ENCODE results near the gene PRUNE1.

Gene PRUNE1

DNA sequence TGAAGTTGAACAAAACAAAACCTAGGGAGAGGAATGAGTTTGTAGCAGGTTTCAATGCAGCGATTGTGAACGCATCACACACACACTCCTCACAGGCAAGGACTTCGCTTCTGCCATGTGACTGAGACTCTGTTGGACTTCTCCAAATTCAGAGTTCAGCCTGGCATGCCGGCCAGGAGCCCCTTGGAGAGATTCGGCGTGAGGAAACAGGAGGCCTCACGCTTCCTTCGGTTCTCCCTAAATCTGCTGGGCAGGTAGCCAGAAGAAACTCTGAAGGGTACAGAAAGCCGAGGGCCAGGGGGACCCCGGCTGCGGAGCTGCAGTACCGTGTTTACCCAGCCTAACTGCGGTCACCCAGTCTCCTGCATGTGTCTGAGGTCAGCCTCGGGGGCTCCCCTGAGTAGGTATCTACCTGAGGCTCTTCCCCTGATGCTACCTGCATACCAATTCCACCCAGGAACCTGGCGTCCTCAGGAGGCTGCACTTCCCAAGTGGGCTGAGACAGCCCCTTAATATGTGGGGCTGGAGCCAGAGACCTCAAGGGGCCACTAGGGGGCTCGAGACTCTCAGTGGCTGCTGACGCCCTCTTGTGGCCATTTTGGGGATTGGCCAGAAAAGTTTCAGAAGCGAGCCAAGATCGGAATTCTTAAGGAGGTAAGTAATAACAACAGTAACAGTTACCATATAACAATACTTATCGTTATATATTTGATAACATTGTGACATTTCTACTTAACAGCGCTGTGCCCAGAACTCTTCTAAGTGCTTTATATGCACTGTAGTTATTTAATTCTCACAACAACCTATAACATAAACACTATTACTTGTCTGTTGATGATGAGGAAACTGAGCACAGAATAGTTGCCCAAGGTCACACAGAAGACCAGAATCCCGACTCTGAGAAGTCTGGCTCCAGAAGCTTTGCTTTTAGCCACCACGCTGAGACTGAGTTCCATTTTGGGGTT lies 28.9 kb upstream of the PRUNE1 start:
- peak; percentile 91 for DNase-seq

DNA sequence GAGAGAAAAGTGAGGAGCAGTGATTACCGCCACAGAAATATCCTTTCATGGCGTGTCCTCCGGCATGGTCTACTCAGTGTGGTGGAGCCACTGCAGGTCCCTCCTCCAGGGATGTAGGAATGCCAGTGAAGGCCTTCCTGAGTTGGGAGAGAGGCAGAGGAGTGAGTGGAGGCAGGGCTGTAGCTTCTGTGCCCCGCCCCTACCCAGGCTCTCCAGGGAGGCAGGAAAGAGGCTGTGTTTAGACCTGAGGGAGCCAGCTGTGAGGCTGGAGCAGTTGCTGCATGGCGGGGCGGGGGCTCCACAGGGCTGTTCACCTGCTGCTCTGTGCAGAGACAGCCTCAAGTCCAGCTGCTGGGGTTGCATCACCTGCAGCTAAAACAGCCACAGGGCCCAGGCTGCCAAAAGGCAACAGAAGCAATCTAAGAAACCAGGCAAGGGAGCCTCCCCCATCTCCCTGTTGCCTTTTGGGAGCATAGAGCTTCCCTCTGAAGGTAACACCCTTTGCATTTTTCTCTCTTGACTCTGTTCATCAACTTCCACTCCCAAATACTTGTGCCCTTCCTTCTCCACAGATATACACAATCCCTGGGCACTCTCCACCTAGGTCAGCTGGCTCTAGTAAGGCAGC lies 27.0 kb upstream of the PRUNE1 start:
- no peak for DNase-seq

DNA sequence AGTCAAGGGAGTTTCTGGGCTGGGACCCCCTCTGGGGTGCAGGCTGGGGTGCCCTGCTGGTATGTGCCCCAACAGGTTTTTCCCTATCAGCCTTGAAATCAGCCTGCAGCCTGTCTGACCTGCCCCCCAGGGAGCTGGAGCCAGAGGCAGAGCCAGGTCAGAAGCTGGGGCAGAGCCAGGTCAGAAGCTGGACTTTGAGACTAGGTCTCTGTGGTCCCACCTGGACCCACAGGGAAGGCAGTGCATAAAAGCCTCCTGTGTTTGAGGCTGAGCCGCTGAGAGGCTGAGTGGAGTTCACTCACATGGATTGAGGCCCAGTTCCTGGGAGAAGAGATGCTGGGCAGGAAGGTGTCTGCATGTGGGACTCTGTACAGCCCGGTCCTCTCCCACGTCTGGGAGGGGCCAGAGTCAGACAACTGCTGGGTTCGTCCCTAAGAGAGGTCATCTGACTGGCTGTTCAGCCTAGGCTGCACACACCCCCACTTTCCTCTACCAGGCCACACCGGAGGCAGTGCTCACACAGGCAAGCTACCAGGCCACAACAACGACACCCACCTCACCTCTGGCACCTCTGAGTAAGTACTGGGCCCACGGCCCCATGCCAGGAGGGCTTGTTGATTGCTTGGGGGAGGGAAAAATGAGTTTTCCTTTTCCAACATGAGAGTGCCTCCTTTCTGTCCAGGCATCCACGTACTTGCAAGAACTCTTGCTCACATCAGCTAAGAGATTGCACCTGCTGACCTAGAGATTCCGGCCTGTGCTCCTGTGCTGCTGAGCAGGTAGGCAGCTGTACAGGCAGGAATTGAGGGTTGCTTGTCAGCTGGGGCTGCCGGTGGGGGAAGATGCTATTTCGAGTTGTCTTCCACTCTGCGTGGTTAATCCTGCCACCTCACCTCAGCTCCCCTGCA lies 26.2 kb upstream of the PRUNE1 start, which contains the start of gene ANXA9:
TSS of gene ANXA9 (plus strand) at position 488 of the 908 bp plus-strand sequence. CDS start 814 bp downstream, outside the sequence.
- no peak for DNase-seq

GRCh38 chr1:150985179-150985825 lies 22.9 kb upstream of the PRUNE1 start:
- no peak for DNase-seq

GRCh38 chr1:150987924-150988323 lies 20.3 kb upstream of the PRUNE1 start:
- DNase-seq, result no peak

- no peak for DNase-seq
Observed at GRCh38 chr1:150992626-150993025, 15.6 kb upstream of the PRUNE1 start.

GRCh38 chr1:150994248-150994647 lies 14.0 kb upstream of the PRUNE1 start:
- no peak for DNase-seq

GRCh38 chr1:150995460-150995859 lies 12.8 kb upstream of the PRUNE1 start:
- DNase-seq, result no peak

- DNase-seq, result peak; percentile 50
Observed at GRCh38 chr1:150995896-150996295, 12.4 kb upstream of the PRUNE1 start.

GRCh38 chr1:150997126-150997872 lies 10.9 kb upstream of the PRUNE1 start:
- no peak for DNase-seq

DNA sequence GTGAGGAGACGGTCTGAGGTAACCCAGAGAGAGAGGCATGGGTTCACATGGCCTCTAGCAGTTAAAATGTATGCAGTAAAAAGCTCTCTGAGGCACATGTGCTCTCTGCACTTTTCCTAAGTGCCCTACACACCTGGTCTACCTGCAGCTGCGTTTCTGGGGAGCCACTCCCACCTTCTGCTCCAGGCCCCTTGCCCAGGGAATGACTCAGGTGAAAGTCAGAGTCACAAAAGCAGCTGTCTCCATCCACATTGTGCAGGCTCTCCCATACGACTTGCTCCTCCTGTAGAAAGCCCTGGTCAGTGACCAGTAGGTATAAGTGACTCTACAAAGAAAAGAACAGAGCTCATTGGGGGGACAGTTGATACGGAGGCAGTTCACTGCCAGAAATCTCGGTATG lies 10.3 kb upstream of the PRUNE1 start:
- DNase-seq, result no peak

DNA sequence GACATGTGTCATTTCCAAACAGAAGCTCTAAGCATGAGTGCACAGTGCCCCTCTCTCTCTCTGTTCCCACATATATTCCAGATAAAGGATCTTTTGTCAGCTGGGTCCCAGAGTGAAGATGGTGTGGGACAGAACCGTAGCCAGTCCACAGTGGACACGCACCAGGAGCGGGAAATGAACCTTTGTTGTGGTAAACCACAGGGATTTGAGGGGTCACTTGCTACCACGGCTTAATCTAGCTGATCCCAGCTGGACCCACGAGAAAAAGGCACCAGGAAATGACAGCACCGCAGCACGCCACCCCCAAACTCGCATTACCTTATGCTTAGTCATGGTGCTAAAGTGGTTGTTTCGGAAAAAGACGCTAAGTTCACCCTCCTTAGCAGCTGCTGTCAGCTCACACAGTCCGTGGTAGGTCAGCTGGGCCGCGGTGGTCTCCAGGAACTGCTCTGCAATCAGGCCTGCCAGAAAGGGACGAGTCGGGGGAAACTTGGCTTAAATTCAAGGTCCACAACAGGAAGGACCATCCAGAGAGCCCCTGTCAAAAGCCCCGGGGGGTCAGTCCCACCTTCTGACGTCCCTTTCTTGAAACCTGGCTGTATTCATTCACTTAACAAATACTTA lies 9.1 kb upstream of the PRUNE1 start:
- DNase-seq, result no peak

GRCh38 chr1:150999926-151000325 lies 8.3 kb upstream of the PRUNE1 start:
- no peak for DNase-seq

DNA sequence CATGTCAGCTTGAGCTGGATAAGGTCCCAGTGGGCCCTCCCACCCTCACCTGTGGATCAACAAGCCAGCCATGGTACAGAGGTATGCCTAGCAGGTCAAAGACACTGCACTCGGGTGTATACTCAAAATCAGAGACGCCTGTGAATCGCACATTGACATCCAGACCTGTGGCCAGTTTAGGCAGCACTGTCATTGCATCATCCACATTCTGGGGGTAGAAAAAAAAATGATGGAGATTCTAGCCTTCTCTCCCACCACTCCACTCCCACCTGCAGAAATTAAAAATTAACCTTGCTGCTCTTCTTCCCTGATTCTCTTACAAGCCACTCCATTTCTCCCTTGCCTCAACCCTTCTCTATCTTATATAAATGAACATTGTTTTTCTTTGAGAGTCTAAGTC lies 7.8 kb upstream of the PRUNE1 start:
- DNase-seq, result no peak

- no peak for DNase-seq
Observed at GRCh38 chr1:151001602-151002001, 6.6 kb upstream of the PRUNE1 start.

DNA sequence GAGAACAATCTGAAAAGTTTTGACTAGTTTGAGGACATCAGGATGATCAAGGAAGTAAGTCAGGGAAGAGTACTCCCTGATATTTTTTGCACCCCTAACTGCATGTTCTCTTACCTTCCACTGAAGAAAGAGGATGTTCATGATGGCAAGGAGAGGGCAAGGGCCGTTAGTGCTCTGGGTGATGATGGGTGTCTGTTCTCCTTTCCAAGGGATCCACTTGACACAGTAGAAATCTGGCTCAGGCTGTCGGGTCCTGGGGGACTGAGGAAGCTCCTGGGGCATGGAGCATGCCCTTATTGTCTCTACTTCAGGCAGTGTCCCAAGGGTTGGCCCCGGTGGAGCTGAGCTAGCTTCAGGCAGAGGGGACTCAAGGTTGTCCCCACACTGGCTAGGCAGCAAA lies 6.2 kb upstream of the PRUNE1 start:
- DNase-seq, result no peak

GRCh38 chr1:151002611-151003010 lies 5.6 kb upstream of the PRUNE1 start:
- DNase-seq, result no peak

DNA sequence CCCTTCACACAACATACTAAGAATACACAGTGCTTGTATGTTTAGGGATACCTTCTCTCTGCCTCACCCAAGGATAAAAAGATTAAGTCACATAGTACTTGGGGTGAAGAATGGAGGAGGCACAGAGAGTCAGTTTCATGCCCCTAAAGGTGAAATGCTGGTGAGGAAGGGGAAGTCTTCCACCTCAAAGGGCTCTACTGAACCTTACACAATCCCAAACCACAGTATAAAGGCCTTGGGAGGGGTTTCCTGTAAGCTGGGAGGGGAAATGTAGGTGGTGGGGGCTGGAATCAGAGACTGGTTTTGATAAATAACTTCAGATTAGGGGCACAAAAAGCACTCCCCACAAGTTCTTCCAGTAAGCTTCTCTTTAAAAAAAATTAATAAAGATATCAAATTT lies 5.1 kb upstream of the PRUNE1 start:
- peak; percentile 44 for DNase-seq

GRCh38 chr1:151005729-151006319 lies 2.4 kb upstream of the PRUNE1 start:
- DNase-seq, result no peak

- peak; percentile 48 for DNase-seq
Observed at GRCh38 chr1:151006327-151007052, 1.8 kb upstream of the PRUNE1 start, which contains the start of gene MINDY1. Gene MINDY1 (minus strand): TSS chr1:151006902. CDS start chr1:151002617, 4,285 bp downstream.

Data from CD4-positive, alpha-beta T cell treated with Interleukin-12 subunit alpha and Interleukin-12 subunit beta, for 1 hour (primary cell).